HFF-Myc (cell line): Measurements from ENCODE around the gene CORO2B.
"Not testable (repeated sequence)": the region's sequence is repeated elsewhere in the genome, so short reads cannot be mapped to it uniquely, and the experiment has no call there.

Experiments used
- DNase-seq: peaks from one replicate; pipeline ENCODE4 v3.0.0-alpha.2; 2011; ENCODE audit warnings: low read depth; ENCODE audit errors: extremely low read depth
- H3K4me3 ChIP-seq: replicated peaks from 2 replicates; pipeline ENCODE4 v1.5.1; 2011; ENCODE audit warnings: low read depth, mild to moderate bottlenecking, control low read depth, low read length
- CTCF ChIP-seq: IDR thresholded peaks from 2 replicates; pipeline ENCODE4 v1.5.1; 2012; ENCODE audit warnings: mild to moderate bottlenecking, low read depth, low read length, control low read depth; ENCODE audit errors: missing control alignments

Gene CORO2B

DNA sequence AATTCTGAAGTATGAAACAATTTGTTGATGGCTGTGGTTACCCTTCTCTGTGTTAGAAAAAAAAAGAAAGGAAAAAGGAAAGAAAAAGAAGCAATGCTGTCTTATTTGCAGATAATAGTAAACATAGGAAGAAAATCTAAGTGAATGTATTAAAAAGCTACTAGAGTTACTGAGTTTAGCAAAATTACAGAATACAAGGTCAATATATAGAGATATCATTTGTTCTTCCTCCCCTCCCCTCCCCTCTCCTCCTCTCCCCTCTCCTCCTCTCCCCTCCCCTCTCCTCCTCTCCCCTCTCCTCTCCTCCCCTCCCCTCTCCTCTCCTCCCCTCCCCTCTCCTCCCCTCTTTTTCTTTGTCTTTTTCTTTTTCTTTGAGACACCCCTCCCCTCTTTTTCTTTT lies 172.8 kb downstream of the CORO2B start:
- no peak for TF ChIP-seq CTCF

GRCh38 chr15:68755731-68756130 lies 176.9 kb downstream of the CORO2B start:
- no peak for DNase-seq
- H3K4me3 ChIP-seq: no peak overlapping the region
- TF ChIP-seq CTCF: no peak

More for the DNA sequence above, 172.8 kb downstream of the CORO2B start:
- H3K4me3 ChIP-seq: no peak overlapping the region
- no peak for DNase-seq

DNA sequence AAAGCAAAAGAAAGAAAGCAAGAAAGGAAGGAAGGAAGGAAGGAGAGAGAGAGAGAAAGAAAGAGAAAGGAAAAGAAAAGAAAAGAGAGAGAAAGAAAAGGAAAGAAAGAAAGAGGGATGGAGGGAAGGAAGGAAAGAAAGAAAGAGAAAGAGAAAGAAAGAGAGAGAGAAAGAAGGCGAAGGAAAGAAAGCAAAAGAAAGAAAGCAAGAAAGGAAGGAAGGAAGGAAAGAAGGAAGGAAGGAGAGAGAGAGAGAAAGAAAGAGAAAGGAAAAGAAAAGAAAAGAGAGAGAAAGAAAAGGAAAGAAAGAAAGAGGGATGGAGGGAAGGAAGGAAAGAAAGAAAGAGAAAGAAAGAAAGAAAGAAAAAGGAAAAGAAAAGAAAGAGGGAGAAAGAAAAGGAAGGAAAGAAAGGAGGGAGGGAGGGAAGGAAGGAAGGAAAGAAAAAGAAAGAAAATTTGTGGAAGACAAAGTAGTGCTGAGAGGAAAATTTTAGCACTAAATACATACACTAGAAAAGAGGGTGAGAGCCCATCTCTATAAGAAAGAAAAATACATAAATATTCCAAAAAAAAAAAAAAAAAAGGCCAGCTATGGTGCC lies 181.3 kb downstream of the CORO2B start:
- not testable (repeated sequence) for H3K4me3 ChIP-seq

DNA sequence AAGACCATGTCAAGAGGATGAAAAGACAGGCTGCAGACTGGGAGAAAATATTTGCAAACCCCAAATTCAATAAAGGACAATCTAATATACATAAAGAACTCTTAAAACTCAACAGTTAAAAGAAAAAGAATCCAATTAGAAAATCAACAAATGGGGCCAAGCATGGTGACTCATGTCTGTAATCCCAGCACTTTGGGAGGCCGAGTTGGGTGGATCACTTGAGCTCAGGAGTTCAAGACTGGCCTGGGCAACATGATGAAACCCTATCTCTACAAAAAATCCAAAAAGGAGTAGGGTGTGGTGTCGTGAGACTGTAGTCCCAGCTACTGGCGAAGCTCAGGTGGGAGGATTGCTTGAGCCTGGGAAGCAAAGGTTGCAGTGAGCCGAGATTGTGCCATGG lies 184.3 kb downstream of the CORO2B start:
- no peak for DNase-seq
- H3K4me3 ChIP-seq: no peak overlapping the region
- no peak for TF ChIP-seq CTCF

More for the DNA sequence above, 181.3 kb downstream of the CORO2B start:
- not testable (repeated sequence) for DNase-seq

DNA sequence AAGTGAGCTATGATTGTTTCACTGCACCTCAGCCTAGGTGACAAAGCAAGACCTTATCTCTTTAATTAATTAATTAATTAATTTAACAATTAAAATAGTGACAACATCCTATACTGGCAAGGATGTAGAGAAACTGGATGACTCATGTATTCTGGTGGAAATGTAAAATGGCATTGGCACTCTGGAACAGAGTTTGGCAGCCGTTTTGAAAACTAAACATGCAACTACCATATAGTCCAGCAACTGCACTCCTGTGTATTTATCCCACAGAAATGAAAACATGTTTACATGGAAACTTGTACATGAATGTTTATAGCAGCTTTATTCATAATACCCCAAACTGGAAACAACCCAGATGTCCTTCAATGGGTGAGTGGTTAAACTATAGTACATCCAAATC lies 185.3 kb downstream of the CORO2B start:
- no peak for DNase-seq
- no peak overlapping the region for H3K4me3 ChIP-seq
- TF ChIP-seq CTCF: no peak

DNA sequence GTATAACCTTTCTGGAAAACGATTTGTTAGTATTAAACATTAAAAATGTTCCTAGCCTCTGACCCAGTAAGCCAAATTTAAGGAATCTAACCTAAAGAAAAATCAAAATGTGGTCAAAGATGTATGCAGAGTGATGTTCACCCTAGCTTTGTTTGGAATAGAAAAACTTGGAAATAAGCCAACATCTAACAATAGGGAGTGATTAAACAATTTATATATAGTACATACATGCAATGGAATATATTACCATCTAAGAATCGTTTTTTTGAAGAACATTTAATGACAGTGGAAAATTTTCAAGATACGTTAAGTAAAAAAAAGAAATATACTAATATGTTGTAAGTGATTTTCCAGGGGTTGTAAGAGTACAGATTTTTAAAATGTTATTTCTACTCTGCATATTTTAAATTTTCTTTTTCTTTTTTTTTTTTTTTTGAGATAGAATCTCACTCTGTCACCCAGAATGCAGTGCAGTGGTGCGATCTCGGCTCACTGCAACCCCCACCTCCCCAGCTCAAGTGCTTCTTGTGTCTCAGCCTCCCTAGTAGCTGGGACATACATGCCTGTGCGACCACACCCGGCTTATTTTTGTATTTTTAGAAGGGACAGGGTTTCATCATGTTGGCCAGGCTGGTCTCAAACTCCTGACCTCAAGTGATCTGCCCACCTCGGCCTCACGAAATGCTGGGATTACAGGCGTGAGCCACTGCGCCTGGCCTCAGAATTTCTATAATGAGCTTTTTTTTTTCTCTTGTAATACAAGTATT lies 187.0 kb downstream of the CORO2B start:
- no peak for TF ChIP-seq CTCF
- DNase-seq: no peak
- H3K4me3 ChIP-seq: no peak overlapping the region

DNA sequence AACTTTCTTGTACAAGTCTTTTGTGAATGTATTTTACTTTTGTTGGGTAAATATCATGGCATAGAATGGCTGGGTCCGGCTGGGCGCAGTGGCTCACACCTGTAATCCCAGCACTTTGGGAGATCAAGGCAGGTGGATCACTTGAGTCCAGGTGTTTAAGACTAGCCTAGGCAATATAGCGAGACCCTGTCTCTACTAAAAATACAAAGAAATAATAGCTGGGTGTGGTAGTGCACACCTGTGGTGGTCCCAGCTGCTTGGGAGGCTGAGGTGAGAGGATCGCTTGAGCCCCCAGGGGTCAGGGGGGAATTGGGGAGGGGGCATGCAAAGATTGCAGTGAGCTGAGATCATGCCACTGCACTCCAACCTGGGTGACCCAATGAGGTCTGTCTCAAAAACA lies 189.0 kb downstream of the CORO2B start:
- DNase-seq: no peak
- TF ChIP-seq CTCF: no peak
- no peak overlapping the region for H3K4me3 ChIP-seq
